Upper lobe of left lung (tissue), 6 donors: ENCODE data around the gene GDPGP1. TPM values are rescaled to one million over a fixed set of nuclear protein-coding genes. Genes with fewer than 3 reads are reported as not detected.

Experiments used
- ATAC-seq, 2 donors: fragments of 200-7000 bp; cut with Tn5 transposase; one replicate each; pipeline ENCODE4 v1.9.1; 2022; ENCODE audit warnings: mild to moderate bottlenecking in 2 of 2, moderate library complexity in 2 of 2; ENCODE audit not compliant: low FRiP score in 2 of 2
- DNase-seq, 2 donors: peaks; one replicate each; pipeline ENCODE4 v3.0.0-alpha.2; 2019 to 2020
- H3K27ac ChIP-seq, 4 donors: fragments of 200-600 bp; sonication (generic); one replicate each; pipeline ENCODE4 v1.5.1; 2016 to 2019
- H3K27me3 ChIP-seq, 4 donors: fragments of 200-600 bp; sonication (generic); one replicate each; pipeline ENCODE4 v1.5.1; 2017 to 2019
- H3K36me3 ChIP-seq, 4 donors: fragments of 200-600 bp; sonication (generic); one replicate each; pipeline ENCODE4 v1.5.1; 2016 to 2019
- H3K4me1 ChIP-seq, 4 donors: fragments of 200-600 bp; sonication (generic); one replicate each; pipeline ENCODE4 v1.5.1; 2018 to 2019
- H3K4me3 ChIP-seq, 4 donors: fragments of 200-600 bp; sonication (generic); one replicate each; pipeline ENCODE4 v1.5.1; 2017 to 2019; ENCODE audit warnings: mild to moderate bottlenecking in 2 of 4, moderate library complexity in 1 of 4
- H3K9me3 ChIP-seq, 4 donors: fragments of 200-600 bp; sonication (generic); one replicate each; pipeline ENCODE4 v1.5.1; 2018 to 2019
- CTCF ChIP-seq, 6 experiments: fragments of 450-650 bp in 4 of 6; fragments of 200-600 bp in 2 of 6; sonication (generic) in 2 of 6; IDR thresholded peaks; one replicate each; pipeline ENCODE4 v1.5.1; 2016 to 2019; ENCODE audit warnings: antibody characterized with exemption in 6 of 6
- EP300 ChIP-seq, 4 donors: sonication (generic); formaldehyde crosslinking; IDR thresholded peaks; one replicate each; pipeline ENCODE4 v1.5.1; 2017; ENCODE audit warnings: antibody characterized with exemption in 4 of 4, control low read depth in 2 of 4
- POLR2A ChIP-seq, 4 donors: fragments of 450-650 bp; IDR thresholded peaks; one replicate each; pipeline ENCODE4 v1.5.1; 2016 to 2017; ENCODE audit warnings: antibody characterized with exemption in 4 of 4, mild to moderate bottlenecking in 2 of 4
- POLR2AphosphoS5 ChIP-seq, 2 donors: sonication (generic); formaldehyde crosslinking; IDR thresholded peaks; one replicate each; pipeline ENCODE4 v1.5.1; 2017; ENCODE audit warnings: antibody characterized with exemption in 2 of 2
- WGBS, 2 donors: methylation state at CpG; one replicate each; pipeline ENCODE4 v1.1.5; 2017 to 2018; 5-methylcytosine and 5-hydroxymethylcytosine counted together
- total RNA-seq, 6 donors: library from RNA; depleted of rRNA in 4 of 6; stranded (reverse); fragments of >200 nt in 4 of 6; gene quantifications; one replicate each; pipeline versions ENCODE4 v1.1.0 to v1.2.1, GENCODE V29; 2016 to 2021
- donor health status: DM: no; HTN: no; CAD: no; lungs with moderate emphysema.
- donor health status: DM: no; HTN: yes; CAD: no; lungs with severe emphysema.

Gene GDPGP1
- total RNA-seq, 6 donors from 2014 or later, result 7.2 to 27.2 (median 10.3) TPM

GRCh38 chr15:90240856-90241255 lies 6.8 kb downstream of the GDPGP1 start:
- Histone ChIP-seq H3K9me3 (no peaks in the 10 kb centered on the region), H3K27me3 (no peaks in the 10 kb centered on the region), H3K4me1 (no peaks in the 10 kb centered on the region), H3K4me3 (no peak overlapping the region), H3K27ac (no peak overlapping the region), H3K36me3 (peaks cover 3 to 34% (median 23%) of the 10 kb centered on the region in 4 donors)
- 95 to 97% methylated on average over 8 of the region's 8 CpGs for WGBS, 2 donors
- DNase-seq (no peak), ATAC-seq (no peak)
- TF ChIP-seq CTCF (IDR thresholded peaks at IDR 0.05) (no peak), POLR2AphosphoS5 (IDR thresholded peaks at IDR 0.05) (no peak), POLR2A (IDR thresholded peaks at IDR 0.05) (no peak), EP300 (IDR thresholded peaks at IDR 0.05) (no peak)

- peak in 1 of 2 donors; percentile 16 for ATAC-seq
- Histone ChIP-seq H3K4me1 (no peaks in the 10 kb centered on the region), H3K4me3 (no peak overlapping the region), H3K36me3 (peaks cover 3 to 34% (median 23%) of the 10 kb centered on the region in 4 donors), H3K27ac (no peak overlapping the region), H3K9me3 (no peaks in the 10 kb centered on the region), H3K27me3 (no peaks in the 10 kb centered on the region)
- no peak for DNase-seq
- TF ChIP-seq CTCF (IDR thresholded peaks at IDR 0.05) (no peak), EP300 (IDR thresholded peaks at IDR 0.05) (no peak), POLR2A (IDR thresholded peaks at IDR 0.05) (no peak)
- 80 to 90% methylated on average over 12 to 19 of the region's 22 CpGs for WGBS, 2 donors
Measured at GRCh38 chr15:90241343-90242192, 7.6 kb downstream of the GDPGP1 start.

GRCh38 chr15:90243943-90244639 lies 10.1 kb downstream of the GDPGP1 start:
- Histone ChIP-seq H3K27ac (no peak overlapping the region), H3K4me3 (no peak overlapping the region), H3K4me1 (peaks cover 0 to 4% (median 2%) of the 10 kb centered on the region in 4 donors), H3K36me3 (peaks cover 3 to 15% (median 11%) of the 10 kb centered on the region in 4 donors), H3K27me3 (no peaks in the 10 kb centered on the region), H3K9me3 (no peaks in the 10 kb centered on the region)
- 89 to 90% methylated on average over 10 of the region's 10 CpGs for WGBS, 2 donors
- ATAC-seq (no peak), DNase-seq (no peak)
- TF ChIP-seq EP300 (IDR thresholded peaks at IDR 0.05) (no peak), CTCF (IDR thresholded peaks at IDR 0.05) (no peak), POLR2A (IDR thresholded peaks at IDR 0.05) (no peak), POLR2AphosphoS5 (IDR thresholded peaks at IDR 0.05) (no peak)

GRCh38 chr15:90248789-90249202 lies 14.8 kb downstream of the GDPGP1 start:
- WGBS, 2 donors, result 74 to 75% methylated on average over 6 of the region's 6 CpGs
- peaks cover 6 to 16% (median 7%) of the 10 kb centered on the region in 4 donors for H3K4me1 ChIP-seq
- H3K4me3 ChIP-seq, result peak overlapping the region in 3 of 4 donors; percentile 60 to 73 (median 67)
- H3K36me3 ChIP-seq, result no peaks in the 10 kb centered on the region
- H3K27ac ChIP-seq, result peak overlapping the region in 3 of 4 donors; percentile 4 to 59 (median 17)
- ATAC-seq (no peak), DNase-seq (no peak)
- no peak for TF ChIP-seq EP300 (IDR thresholded peaks at IDR 0.05)
- no peak for TF ChIP-seq POLR2AphosphoS5 (IDR thresholded peaks at IDR 0.05)
- TF ChIP-seq POLR2A (IDR thresholded peaks at IDR 0.05), result no peak
- TF ChIP-seq CTCF (IDR thresholded peaks at IDR 0.05), result no peak
- no peaks in the 10 kb centered on the region for H3K27me3 ChIP-seq
- H3K9me3 ChIP-seq, result no peaks in the 10 kb centered on the region
